Mesothelial cell of epicardium (in vitro differentiated cells): ENCODE measurements around the gene C9orf85. TPM values are rescaled to one million over a fixed set of nuclear protein-coding genes. Genes with fewer than 3 reads are reported as not detected.
"Not testable (repeated sequence)": the region's sequence is repeated elsewhere in the genome, so short reads cannot be mapped to it uniquely, and the experiment has no call there.

Source experiments
- DNase-seq, 2 experiments: peaks; one replicate each; pipeline ENCODE4 v3.0.0; 2021; ENCODE audit warnings: low spot score in 2 of 2; ENCODE audit not compliant: unreplicated experiment in 2 of 2
- H3K27ac Mint-ChIP-seq: 2 replicates; pipeline ENCODE4 v1.8.0; 2021; ENCODE audit warnings: mixed read lengths
- H3K27me3 Mint-ChIP-seq: 2 replicates; pipeline ENCODE4 v1.8.0; 2021; ENCODE audit warnings: low read depth, mixed read lengths
- H3K36me3 Mint-ChIP-seq: 2 replicates; pipeline ENCODE4 v1.8.0; 2021; ENCODE audit warnings: mixed read lengths
- H3K4me1 Mint-ChIP-seq: 2 replicates; pipeline ENCODE4 v1.8.0; 2021; ENCODE audit warnings: mixed read lengths
- H3K4me3 Mint-ChIP-seq: 2 replicates; pipeline ENCODE4 v1.8.0; 2021; ENCODE audit warnings: mild to moderate bottlenecking, moderate library complexity, mixed read lengths
- H3K9me3 Mint-ChIP-seq: 2 replicates; pipeline ENCODE4 v1.8.0; 2021; ENCODE audit warnings: mixed read lengths
- CTCF ChIP-seq: fragments of 200-600 bp; sonication (generic); IDR thresholded peaks from one replicate; pipeline ENCODE4 v1.5.0; 2021; ENCODE audit warnings: antibody characterized with exemption; ENCODE audit not compliant: unreplicated experiment
- total RNA-seq: library from RNA; stranded (reverse); gene quantifications from 3 replicates; pipeline ENCODE4 v1.2.1, GENCODE V29; 2021

C9orf85 gene
- total RNA-seq, 1 donor from 2014 or later = 15.2 TPM

GRCh38 chr9:71941998-71942567 is 30.6 kb downstream of the C9orf85 start:
- no peak for TF ChIP-seq CTCF

GRCh38 chr9:71944754-71945375 is 33.4 kb downstream of the C9orf85 start:
- H3K27ac Mint-ChIP-seq = peak overlapping the region; percentile 87
- TF ChIP-seq CTCF = no peak
- DNase-seq = no peak
- H3K27me3 Mint-ChIP-seq = no peaks in the 10 kb centered on the region
- peaks cover 7% of the 10 kb centered on the region for H3K36me3 Mint-ChIP-seq
- H3K4me3 Mint-ChIP-seq = no peak overlapping the region
- peaks cover 25% of the 10 kb centered on the region for H3K4me1 Mint-ChIP-seq
- H3K9me3 Mint-ChIP-seq = no peaks in the 10 kb centered on the region

More at GRCh38 chr9:71941998-71942567, 30.6 kb downstream of the C9orf85 start:
- no peak overlapping the region for H3K4me3 Mint-ChIP-seq
- no peaks in the 10 kb centered on the region for H3K9me3 Mint-ChIP-seq
- H3K27me3 Mint-ChIP-seq = no peaks in the 10 kb centered on the region
- H3K27ac Mint-ChIP-seq = peak overlapping the region; percentile 1
- peaks cover 31% of the 10 kb centered on the region for H3K4me1 Mint-ChIP-seq
- no peaks in the 10 kb centered on the region for H3K36me3 Mint-ChIP-seq
- no peak for DNase-seq

- not testable (repeated sequence) for H3K27ac Mint-ChIP-seq, H3K9me3 Mint-ChIP-seq, H3K4me1 Mint-ChIP-seq, H3K36me3 Mint-ChIP-seq, H3K4me3 Mint-ChIP-seq, DNase-seq, H3K27me3 Mint-ChIP-seq
These were observed 43.2 kb downstream of the C9orf85 start for GRCh38 chr9:71954652-71955051.

GRCh38 chr9:71955300-71955915 is 44.0 kb downstream of the C9orf85 start:
- Mint-ChIP-seq H3K4me3 (no peak overlapping the region), H3K36me3 (peaks cover 3% of the 10 kb centered on the region)

GRCh38 chr9:71962328-71962727 is 50.9 kb downstream of the C9orf85 start:
- TF ChIP-seq CTCF = no peak
- Mint-ChIP-seq H3K4me3 (no peak overlapping the region), H3K36me3 (peaks cover 19% of the 10 kb centered on the region), H3K27me3 (no peaks in the 10 kb centered on the region), H3K27ac (no peak overlapping the region), H3K4me1 (peaks cover 2% of the 10 kb centered on the region), H3K9me3 (peaks cover 2% of the 10 kb centered on the region)
- no peak for DNase-seq

More at GRCh38 chr9:71955300-71955915, 44.0 kb downstream of the C9orf85 start:
- H3K9me3 Mint-ChIP-seq = no peaks in the 10 kb centered on the region
- no peaks in the 10 kb centered on the region for H3K4me1 Mint-ChIP-seq
- no peaks in the 10 kb centered on the region for H3K27me3 Mint-ChIP-seq
- H3K27ac Mint-ChIP-seq = no peak overlapping the region
- no peak for TF ChIP-seq CTCF
- DNase-seq = no peak

- DNase-seq, H3K27me3 Mint-ChIP-seq, H3K4me3 Mint-ChIP-seq, H3K4me1 Mint-ChIP-seq, H3K27ac Mint-ChIP-seq: not testable (repeated sequence)
- Mint-ChIP-seq H3K9me3 (peaks cover 11% of the 10 kb centered on the region), H3K36me3 (peaks cover 25% of the 10 kb centered on the region)
These were observed 52.1 kb downstream of the C9orf85 start for GRCh38 chr9:71963471-71963996.
